GM12801 (cell line): ENCODE results near the gene CFD.

Experiments
- CTCF ChIP-seq: IDR thresholded peaks from one replicate; pipeline ENCODE4 v1.5.1; 2011; ENCODE audit warnings: control low read depth; ENCODE audit not compliant: insufficient read length; ENCODE audit errors: extremely low read depth

The CFD gene

GRCh38 chr19:892243-892893, 32.9 kb downstream of the CFD start:
- TF ChIP-seq CTCF, result no peak

GRCh38 chr19:892894-893689, 33.6 kb downstream of the CFD start, which contains the start of the genes MED16 and RNU6-9:
Gene MED16, minus strand, starts transcription at chr19:893187. Its CDS starts 2,056 bp downstream, at chr19:891131.
Gene RNU6-9, plus strand, starts transcription at chr19:893484.
- no peak for TF ChIP-seq CTCF

GRCh38 chr19:896434-896833, 37.0 kb downstream of the CFD start:
- TF ChIP-seq CTCF, result no peak

- no peak for TF ChIP-seq CTCF
These were observed 37.5 kb downstream of the CFD start for GRCh38 chr19:896999-897398.

GRCh38 chr19:897442-898039, 38.1 kb downstream of the CFD start:
- no peak for TF ChIP-seq CTCF

GRCh38 chr19:898663-899062, 39.2 kb downstream of the CFD start:
- TF ChIP-seq CTCF, result no peak

- TF ChIP-seq CTCF, result no peak
These were observed 40.0 kb downstream of the CFD start for GRCh38 chr19:899336-900042.
